Measurements from ENCODE around the gene VIT. TPM values are rescaled to one million over a fixed set of nuclear protein-coding genes. Genes with fewer than 3 reads are reported as not detected.

Gene VIT
- total and polyA plus RNA-seq, 2 experiments from 2014 or later, result 0.25 to 0.33 TPM

- no peaks in the 10 kb centered on the region for H3K36me3 ChIP-seq (replicated peaks; ENCODE audit: insufficient read depth, low read depth)
- H4K20me1 ChIP-seq (ENCODE audit: insufficient read depth, poor library complexity, severe bottlenecking), result no peaks in the 10 kb centered on the region
- no peaks in the 10 kb centered on the region for H3K9me3 ChIP-seq (ENCODE audit: low read depth)
- no peak overlapping the region for H2AFZ ChIP-seq
- no peak for DNase-seq (ENCODE audit: low spot score)
- no peak overlapping the region for H3K4me3 ChIP-seq
- H3K79me2 ChIP-seq, result no peaks in the 10 kb centered on the region
- H3K4me2 ChIP-seq, result no peak overlapping the region
- TF ChIP-seq EZH2phosphoT487 (IDR thresholded peaks at IDR 0.05; ENCODE audit: low read depth, severe bottlenecking, unreplicated experiment) (no peak), EZH2 (IDR thresholded peaks at IDR 0.05; ENCODE audit: borderline replicate concordance) (no peak), CTCF (IDR thresholded peaks at IDR 0.05; ENCODE audit: poor library complexity) (no peak)
- H3K4me1 ChIP-seq (ENCODE audit: insufficient read depth), result no peaks in the 10 kb centered on the region
- no peaks in the 10 kb centered on the region for H3K9me2 ChIP-seq (replicated peaks; ENCODE audit: insufficient read depth)
- no peaks in the 10 kb centered on the region for H3K27me3 ChIP-seq
- 69% methylated on average over 5 of the region's 5 CpGs for WGBS (ENCODE audit: low lambda C conversion rate, missing lambda C conversion rate)
- no peak overlapping the region for H3K27ac ChIP-seq
Measured at GRCh38 chr2:36857713-36858112, 161.2 kb downstream of the VIT start.

DNA sequence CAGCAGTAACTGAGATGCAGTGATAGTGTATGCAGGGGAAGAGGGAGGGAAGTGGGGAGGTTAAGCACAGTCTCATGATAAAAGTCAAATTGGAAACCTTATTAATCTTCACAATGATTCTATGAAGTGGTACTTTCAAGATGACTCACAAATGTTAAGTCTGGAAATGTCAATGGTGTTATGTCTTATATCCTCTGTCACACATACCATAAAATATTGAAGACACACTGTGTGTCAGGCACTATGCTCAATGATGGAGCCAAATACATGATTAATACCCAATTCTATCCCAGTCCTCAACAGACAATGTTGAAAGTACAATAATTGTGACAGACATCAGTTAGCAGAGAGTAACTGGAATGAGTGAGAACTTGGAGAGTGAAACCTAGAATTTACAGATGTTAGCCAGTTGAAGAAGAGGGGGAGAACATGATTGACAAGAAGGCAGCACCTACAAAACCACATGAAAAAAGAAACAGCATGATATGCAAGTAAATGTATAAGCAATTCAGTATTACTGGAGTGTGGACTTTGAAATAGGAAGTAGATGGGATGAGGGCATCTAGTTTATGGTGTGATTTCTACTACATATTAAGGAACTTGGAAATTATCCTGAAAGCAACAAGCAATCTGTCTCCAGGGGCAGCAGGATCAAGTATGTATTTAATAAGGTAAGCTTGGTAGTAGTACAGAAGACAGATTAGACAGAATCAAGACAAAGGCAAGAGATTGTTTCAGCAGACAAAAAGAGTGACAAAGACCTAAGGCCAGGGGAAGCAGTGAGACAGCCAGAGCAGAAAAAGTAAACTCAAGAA, 162.3 kb downstream of the VIT start:
- Histone ChIP-seq H3K27ac (peak overlapping the region; percentile 74), H3K9me3 (ENCODE audit: low read depth) (no peaks in the 10 kb centered on the region), H3K4me2 (peak overlapping the region; percentile 6), H3K4me3 (no peak overlapping the region), H3K36me3 (replicated peaks; ENCODE audit: insufficient read depth, low read depth) (no peaks in the 10 kb centered on the region), H3K4me1 (ENCODE audit: insufficient read depth) (no peaks in the 10 kb centered on the region), H3K79me2 (no peaks in the 10 kb centered on the region), H4K20me1 (ENCODE audit: insufficient read depth, poor library complexity, severe bottlenecking) (no peaks in the 10 kb centered on the region), H3K9me2 (replicated peaks; ENCODE audit: insufficient read depth) (no peaks in the 10 kb centered on the region), H3K27me3 (no peaks in the 10 kb centered on the region), H2AFZ (no peak overlapping the region)
- DNase-seq (ENCODE audit: low spot score), result no peak
- no peak for TF ChIP-seq EZH2phosphoT487 (IDR thresholded peaks at IDR 0.05; ENCODE audit: low read depth, severe bottlenecking, unreplicated experiment)
- TF ChIP-seq EZH2 (IDR thresholded peaks at IDR 0.05; ENCODE audit: borderline replicate concordance), result no peak
- no peak for TF ChIP-seq CTCF (IDR thresholded peaks at IDR 0.05; ENCODE audit: poor library complexity)

DNA sequence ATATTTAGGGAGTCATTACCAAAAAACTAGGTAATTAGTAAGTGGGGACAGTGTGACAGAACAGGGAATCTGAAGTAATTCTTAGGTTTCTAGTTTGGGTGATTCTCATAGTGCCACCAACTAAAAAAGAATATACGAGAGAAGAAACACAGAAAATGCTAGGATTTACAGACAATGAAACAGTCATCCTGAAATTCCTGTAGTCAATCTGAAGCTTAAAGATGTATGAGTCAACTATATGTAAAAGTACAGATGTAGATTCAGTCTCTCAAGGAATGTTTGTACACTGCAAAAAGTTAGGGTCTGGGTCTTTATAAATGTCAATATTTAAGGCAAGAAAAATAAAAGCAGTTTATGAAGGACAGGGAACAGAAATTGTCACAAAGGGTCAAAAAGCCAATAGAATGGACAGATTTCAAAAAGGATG, 162.9 kb downstream of the VIT start:
- peak overlapping the region; percentile 74 for H3K27ac ChIP-seq
- H3K27me3 ChIP-seq, result no peaks in the 10 kb centered on the region
- peak overlapping the region; percentile 6 for H3K4me2 ChIP-seq

More for the DNA sequence above, 162.9 kb downstream of the VIT start:
- Histone ChIP-seq H3K9me2 (replicated peaks; ENCODE audit: insufficient read depth) (no peaks in the 10 kb centered on the region), H3K9me3 (ENCODE audit: low read depth) (no peaks in the 10 kb centered on the region), H2AFZ (no peak overlapping the region), H3K79me2 (no peaks in the 10 kb centered on the region), H3K4me3 (no peak overlapping the region), H3K4me1 (ENCODE audit: insufficient read depth) (no peaks in the 10 kb centered on the region), H3K36me3 (replicated peaks; ENCODE audit: insufficient read depth, low read depth) (no peaks in the 10 kb centered on the region), H4K20me1 (ENCODE audit: insufficient read depth, poor library complexity, severe bottlenecking) (no peaks in the 10 kb centered on the region)
- DNase-seq (ENCODE audit: low spot score), result no peak
- TF ChIP-seq CTCF (IDR thresholded peaks at IDR 0.05; ENCODE audit: poor library complexity) (no peak), EZH2 (IDR thresholded peaks at IDR 0.05; ENCODE audit: borderline replicate concordance) (no peak), EZH2phosphoT487 (IDR thresholded peaks at IDR 0.05; ENCODE audit: low read depth, severe bottlenecking, unreplicated experiment) (no peak)
- 91% methylated on average over 1 of the region's 1 CpG for WGBS (ENCODE audit: low lambda C conversion rate, missing lambda C conversion rate)

Data from hepatocyte (in vitro differentiated cells).